GM12873 (cell line): ENCODE data around the gene CHD9.

ENCODE experiments used
- TF ChIP-seq, protein P1 (sequence below): IDR thresholded peaks from 2 replicates; pipeline ENCODE4 v1.5.1; 2012; ENCODE audit warnings: low read depth, mild to moderate bottlenecking, moderate library complexity, low read length, control low read depth; ENCODE audit not compliant: insufficient read depth; ENCODE audit errors: missing control alignments

The CHD9 gene

DNA sequence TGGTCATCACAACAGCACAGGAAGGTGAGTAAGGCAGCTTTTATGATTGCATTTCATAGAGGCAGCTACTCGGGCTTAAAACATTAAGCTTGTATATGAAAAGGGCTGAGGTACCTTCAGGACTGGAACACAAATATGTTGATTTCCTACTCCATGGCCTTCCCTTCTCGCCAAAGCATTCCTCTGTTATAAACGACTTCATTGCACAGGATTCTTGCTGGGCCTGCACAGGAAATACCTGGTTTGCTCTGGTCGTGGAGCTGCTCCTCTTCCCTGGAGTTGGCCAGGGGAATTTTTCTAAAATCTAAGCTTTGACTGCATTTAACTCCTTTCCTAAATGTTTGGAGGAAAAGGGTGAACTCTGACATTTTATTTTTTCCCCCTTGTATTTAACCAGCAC, 49.0 kb downstream of the CHD9 start:
- TF ChIP-seq, protein P1, sequence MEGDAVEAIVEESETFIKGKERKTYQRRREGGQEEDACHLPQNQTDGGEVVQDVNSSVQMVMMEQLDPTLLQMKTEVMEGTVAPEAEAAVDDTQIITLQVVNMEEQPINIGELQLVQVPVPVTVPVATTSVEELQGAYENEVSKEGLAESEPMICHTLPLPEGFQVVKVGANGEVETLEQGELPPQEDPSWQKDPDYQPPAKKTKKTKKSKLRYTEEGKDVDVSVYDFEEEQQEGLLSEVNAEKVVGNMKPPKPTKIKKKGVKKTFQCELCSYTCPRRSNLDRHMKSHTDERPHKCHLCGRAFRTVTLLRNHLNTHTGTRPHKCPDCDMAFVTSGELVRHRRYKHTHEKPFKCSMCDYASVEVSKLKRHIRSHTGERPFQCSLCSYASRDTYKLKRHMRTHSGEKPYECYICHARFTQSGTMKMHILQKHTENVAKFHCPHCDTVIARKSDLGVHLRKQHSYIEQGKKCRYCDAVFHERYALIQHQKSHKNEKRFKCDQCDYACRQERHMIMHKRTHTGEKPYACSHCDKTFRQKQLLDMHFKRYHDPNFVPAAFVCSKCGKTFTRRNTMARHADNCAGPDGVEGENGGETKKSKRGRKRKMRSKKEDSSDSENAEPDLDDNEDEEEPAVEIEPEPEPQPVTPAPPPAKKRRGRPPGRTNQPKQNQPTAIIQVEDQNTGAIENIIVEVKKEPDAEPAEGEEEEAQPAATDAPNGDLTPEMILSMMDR, result no peak

DNA sequence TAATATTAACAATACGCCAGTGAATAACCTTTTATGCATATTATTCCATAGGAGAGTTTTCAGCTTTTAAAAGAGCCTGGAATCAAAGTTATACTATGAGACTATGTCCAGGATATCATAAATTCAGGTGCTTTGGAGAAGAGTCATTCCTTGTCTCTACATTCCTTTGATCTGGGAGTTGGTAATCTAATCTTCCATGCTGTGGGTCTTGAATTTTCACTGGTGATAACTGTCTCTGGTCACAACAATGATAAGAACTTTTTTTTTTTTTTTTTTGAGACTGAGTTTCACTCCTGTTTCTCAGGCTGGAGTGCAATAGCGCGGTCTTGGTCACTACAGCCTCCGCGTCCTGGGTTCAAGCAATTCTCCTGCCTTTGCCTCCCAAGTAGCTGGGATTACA, 50.8 kb downstream of the CHD9 start:
- TF ChIP-seq, protein P1, result no peak

DNA sequence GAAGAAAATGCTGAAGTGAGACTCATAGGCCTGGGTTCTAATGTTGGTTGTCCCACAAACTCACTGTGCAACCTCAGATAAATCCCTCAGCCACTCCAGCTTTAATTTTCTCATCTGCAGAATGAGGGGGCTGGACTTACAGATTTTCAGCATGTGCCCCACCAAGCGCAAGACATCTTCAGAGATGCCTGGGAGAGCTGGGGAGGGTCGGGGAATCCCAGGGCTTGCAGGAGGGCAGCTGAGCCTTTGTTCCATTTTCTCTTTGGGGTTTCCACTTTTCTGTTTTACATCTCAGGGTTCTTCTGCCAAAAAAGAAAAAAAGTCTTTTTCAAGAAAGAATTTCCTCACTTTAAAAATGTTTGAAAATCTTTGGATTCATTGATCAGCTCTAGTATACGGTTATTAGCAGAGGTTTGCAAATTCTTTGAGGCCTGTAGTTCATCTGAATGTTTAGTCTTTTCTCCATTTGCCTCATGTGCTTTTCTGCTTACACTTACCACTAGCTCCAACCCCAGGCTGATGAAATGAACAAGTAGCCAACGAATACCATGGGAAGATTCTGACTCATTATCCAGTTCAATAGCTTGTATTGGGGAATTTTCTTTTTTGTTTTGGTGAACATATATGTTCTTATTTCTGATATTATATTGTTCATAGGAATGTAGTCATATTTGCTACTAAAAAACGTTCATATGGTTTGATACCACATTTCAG, 56.4 kb downstream of the CHD9 start:
- TF ChIP-seq, protein P1, result no peak

GRCh38 chr16:53112015-53112414, 57.2 kb downstream of the CHD9 start:
- TF ChIP-seq, protein P1, result no peak

GRCh38 chr16:53115047-53115446, 60.3 kb downstream of the CHD9 start:
- TF ChIP-seq, protein P1, result no peak

DNA sequence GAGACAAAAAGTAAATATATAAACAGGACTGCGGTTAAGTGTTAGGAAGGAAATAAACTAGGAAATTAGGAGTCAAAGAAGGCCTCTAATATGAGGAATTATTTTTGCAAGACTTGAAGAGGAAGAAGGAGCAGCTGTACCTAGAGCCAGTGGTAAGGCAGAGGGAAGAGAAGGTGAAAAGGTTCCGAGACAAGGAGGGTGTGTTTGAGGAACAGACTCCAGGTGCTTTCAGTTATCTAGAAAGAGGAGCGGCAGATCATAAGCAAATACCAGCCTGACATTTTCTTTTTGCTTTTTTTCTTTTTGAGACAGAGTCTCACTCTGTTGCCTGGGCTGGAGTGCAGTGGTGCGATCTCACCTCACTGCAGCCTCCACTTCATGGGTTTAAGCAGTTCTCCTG, 61.0 kb downstream of the CHD9 start:
- TF ChIP-seq, protein P1, result no peak

DNA sequence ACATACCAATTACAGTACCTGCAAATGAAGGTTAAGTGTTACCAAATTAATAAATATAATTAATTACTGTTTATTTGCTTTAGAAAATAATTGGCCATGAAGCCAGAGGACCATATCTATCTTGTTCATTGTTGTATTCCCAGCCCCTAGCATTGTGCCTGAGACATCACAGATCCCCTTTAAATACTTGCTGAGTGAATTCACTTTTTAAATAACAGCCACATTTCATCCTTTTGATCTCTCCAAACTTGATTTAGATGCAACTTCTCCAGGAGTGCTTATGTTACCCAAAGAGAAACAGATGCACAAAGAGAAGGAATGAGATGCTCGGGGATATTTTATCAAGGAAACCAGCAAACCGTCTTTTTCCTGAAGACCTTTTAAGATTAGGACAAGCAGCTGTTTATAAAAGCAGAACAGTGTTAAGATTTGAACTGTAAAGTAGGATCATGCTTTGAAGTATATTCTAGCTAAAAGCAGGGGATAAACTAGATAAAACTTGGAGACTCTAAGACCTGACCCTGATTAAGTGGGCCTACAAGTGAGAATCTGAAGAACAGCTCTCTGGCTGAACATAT, 66.3 kb downstream of the CHD9 start:
- TF ChIP-seq, protein P1, result no peak
